Nephron progenitor cell (in vitro differentiated cells): ENCODE results near the gene CAMK1D.
"Not testable (repeated sequence)": the region's sequence is repeated elsewhere in the genome, so short reads cannot be mapped to it uniquely, and the experiment has no call there.

Experiments
- DNase-seq: peaks from one replicate; pipeline ENCODE4 v3.0.0; 2021
- H3K27ac Mint-ChIP-seq: 2 replicates; pipeline ENCODE4 v1.8.0; 2021; ENCODE audit warnings: mild to moderate bottlenecking, moderate library complexity, mixed read lengths
- H3K27me3 Mint-ChIP-seq: 2 replicates; pipeline ENCODE4 v1.8.0; 2021; ENCODE audit warnings: mild to moderate bottlenecking, low read depth, mixed read lengths; ENCODE audit not compliant: poor library complexity
- H3K36me3 Mint-ChIP-seq: 2 replicates; pipeline ENCODE4 v1.8.0; 2021; ENCODE audit warnings: low read depth, mixed read lengths
- H3K4me1 Mint-ChIP-seq: 2 replicates; pipeline ENCODE4 v1.8.0; 2021; ENCODE audit warnings: mixed read lengths
- H3K4me3 Mint-ChIP-seq: 2 replicates; pipeline ENCODE4 v1.8.0; 2021; ENCODE audit warnings: mild to moderate bottlenecking, moderate library complexity, mixed read lengths
- H3K9me3 Mint-ChIP-seq: 2 replicates; pipeline ENCODE4 v1.8.0; 2021; ENCODE audit warnings: mild to moderate bottlenecking, moderate library complexity, mixed read lengths
- CTCF ChIP-seq: fragments of 200-600 bp; sonication (generic); IDR thresholded peaks from 2 replicates; pipeline ENCODE4 v1.5.0; 2021; ENCODE audit warnings: antibody characterized with exemption

The CAMK1D gene

GRCh38 chr10:12332572-12333379 lies 16.6 kb upstream of the CAMK1D start:
- DNase-seq = no peak
- peaks cover 12% of the 10 kb centered on the region for H3K27me3 Mint-ChIP-seq
- no peak for TF ChIP-seq CTCF
- H3K9me3 Mint-ChIP-seq = no peaks in the 10 kb centered on the region
- peaks cover 14% of the 10 kb centered on the region for H3K4me1 Mint-ChIP-seq
- no peak overlapping the region for H3K4me3 Mint-ChIP-seq
- no peaks in the 10 kb centered on the region for H3K36me3 Mint-ChIP-seq
- H3K27ac Mint-ChIP-seq = no peak overlapping the region

DNA sequence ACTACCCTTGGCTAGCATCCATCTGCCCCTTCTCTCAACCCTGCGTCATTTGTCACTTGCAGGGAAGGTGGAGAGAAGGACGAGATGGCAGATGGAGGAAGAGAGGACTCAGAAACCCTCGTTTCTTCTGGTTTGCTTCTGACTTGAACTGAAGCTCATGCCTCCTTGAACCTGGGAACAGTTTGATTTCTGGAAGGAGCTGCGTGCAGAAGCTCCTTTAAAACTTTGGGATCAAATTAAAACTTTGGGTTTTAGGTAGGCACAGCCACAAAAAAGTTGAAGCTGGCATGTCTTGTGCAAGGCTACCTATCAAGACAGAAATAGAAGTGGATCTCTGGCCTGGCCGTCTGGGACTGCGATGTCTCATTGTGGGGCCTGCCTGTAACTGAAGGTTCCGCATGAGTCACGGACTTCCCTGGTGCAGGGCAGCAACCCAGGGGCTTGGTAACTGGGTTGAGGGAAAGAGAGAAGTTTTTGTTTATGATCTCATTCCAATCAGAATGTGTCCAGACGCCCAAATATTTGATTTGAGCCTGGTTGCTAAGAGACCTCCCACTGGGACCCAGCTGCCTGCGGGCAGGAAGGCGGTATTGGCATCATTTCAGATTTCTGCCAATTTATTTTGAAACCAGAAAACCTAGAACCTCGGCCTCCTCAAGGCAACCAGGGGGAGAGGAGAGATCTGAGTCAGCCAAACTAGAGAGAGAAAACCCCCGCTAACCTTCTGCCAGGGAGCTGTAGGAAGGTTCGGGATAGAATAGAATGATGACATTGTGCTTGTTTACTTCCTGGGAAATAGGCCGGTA lies 15.8 kb upstream of the CAMK1D start:
- H3K9me3 Mint-ChIP-seq = no peaks in the 10 kb centered on the region
- no peaks in the 10 kb centered on the region for H3K36me3 Mint-ChIP-seq
- peaks cover 18% of the 10 kb centered on the region for H3K27me3 Mint-ChIP-seq
- no peak for TF ChIP-seq CTCF
- no peak overlapping the region for H3K27ac Mint-ChIP-seq
- H3K4me3 Mint-ChIP-seq = no peak overlapping the region
- H3K4me1 Mint-ChIP-seq = peaks cover 17% of the 10 kb centered on the region
- DNase-seq = no peak

- H3K27ac Mint-ChIP-seq = no peak overlapping the region
- H3K4me1 Mint-ChIP-seq = peaks cover 17% of the 10 kb centered on the region
- H3K4me3 Mint-ChIP-seq = no peak overlapping the region
- H3K27me3 Mint-ChIP-seq = peaks cover 18% of the 10 kb centered on the region
- DNase-seq = no peak
- TF ChIP-seq CTCF = no peak
- no peaks in the 10 kb centered on the region for H3K36me3 Mint-ChIP-seq
- no peaks in the 10 kb centered on the region for H3K9me3 Mint-ChIP-seq
These were observed 15.2 kb upstream of the CAMK1D start for GRCh38 chr10:12334186-12334530.

DNA sequence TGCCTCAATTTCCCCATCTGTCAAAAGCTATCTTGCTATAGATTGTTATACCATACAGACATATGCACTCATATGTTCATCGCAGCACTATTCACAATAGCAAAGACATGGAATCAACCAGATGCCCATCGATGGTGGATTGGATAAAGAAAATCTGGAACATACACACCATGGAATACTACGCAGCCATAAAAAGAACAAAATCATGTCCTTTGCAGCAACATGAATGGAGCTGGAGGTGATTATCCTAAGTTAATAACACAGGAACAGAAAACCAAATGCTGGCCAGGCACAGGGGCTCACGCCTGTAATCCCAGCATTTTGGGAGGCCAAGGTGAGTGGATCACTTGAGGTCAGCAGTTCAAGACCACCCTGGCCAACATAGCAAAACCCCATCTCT lies 14.2 kb upstream of the CAMK1D start:
- H3K27ac Mint-ChIP-seq, H3K4me3 Mint-ChIP-seq, H3K36me3 Mint-ChIP-seq, H3K9me3 Mint-ChIP-seq, DNase-seq: not testable (repeated sequence)
- peaks cover 18% of the 10 kb centered on the region for H3K27me3 Mint-ChIP-seq
- peaks cover 17% of the 10 kb centered on the region for H3K4me1 Mint-ChIP-seq

GRCh38 chr10:12337453-12338372 lies 11.6 kb upstream of the CAMK1D start:
- Mint-ChIP-seq H3K4me1 (peaks cover 17% of the 10 kb centered on the region), H3K4me3 (no peak overlapping the region), H3K27ac (peak overlapping the region; percentile 12), H3K27me3 (peaks cover 23% of the 10 kb centered on the region), H3K36me3 (no peaks in the 10 kb centered on the region), H3K9me3 (no peaks in the 10 kb centered on the region)
- TF ChIP-seq CTCF = no peak
- DNase-seq = no peak

- Mint-ChIP-seq H3K4me3 (no peak overlapping the region), H3K4me1 (peaks cover 17% of the 10 kb centered on the region), H3K9me3 (no peaks in the 10 kb centered on the region), H3K36me3 (no peaks in the 10 kb centered on the region), H3K27me3 (peaks cover 23% of the 10 kb centered on the region), H3K27ac (no peak overlapping the region)
- no peak for TF ChIP-seq CTCF
- DNase-seq = no peak
These were observed 10.4 kb upstream of the CAMK1D start for GRCh38 chr10:12338981-12339380.
